SJSA1 (cell line): ENCODE results near the gene FXYD4. TPM values are rescaled to one million over a fixed set of nuclear protein-coding genes. Genes with fewer than 3 reads are reported as not detected.
"Not testable (repeated sequence)": the region's sequence is repeated elsewhere in the genome, so short reads cannot be mapped to it uniquely, and the experiment has no call there.

Experiments used
- DNase-seq, 2 experiments: peaks; one replicate each; pipeline ENCODE4 v3.0.0-alpha.2; 2015 to 2020; ENCODE audit warnings: low spot score in 2 of 2, low read depth in 1 of 2
- H3K27ac ChIP-seq: fragments of 250-450 bp; sonication (Bioruptor Pico); 2 replicates; pipeline ENCODE4 v1.5.1; 2020; ENCODE audit warnings: mild to moderate bottlenecking, moderate library complexity
- H3K27me3 ChIP-seq: fragments of 250-450 bp; sonication (Bioruptor Pico); replicated peaks from 2 replicates; pipeline ENCODE4 v1.5.1; 2020; ENCODE audit warnings: mild to moderate bottlenecking, moderate library complexity
- H3K36me3 ChIP-seq: fragments of 250-450 bp; sonication (Bioruptor Pico); 2 replicates; pipeline ENCODE4 v1.5.1; 2020; ENCODE audit warnings: mild to moderate bottlenecking
- H3K4me1 ChIP-seq: fragments of 250-450 bp; sonication (Bioruptor Pico); replicated peaks from 2 replicates; pipeline ENCODE4 v1.6.1; 2021; ENCODE audit warnings: mild to moderate bottlenecking
- H3K4me3 ChIP-seq: fragments of 250-450 bp; sonication (Bioruptor Pico); 2 replicates; pipeline ENCODE4 v1.5.1; 2020; ENCODE audit warnings: mild to moderate bottlenecking
- H3K9me3 ChIP-seq: fragments of 250-450 bp; sonication (Bioruptor Pico); replicated peaks from 2 replicates; pipeline ENCODE4 v1.5.1; 2020; ENCODE audit warnings: mild to moderate bottlenecking
- total RNA-seq: library from RNA; depleted of rRNA; stranded (reverse); fragments of >200 nt; shearing (Covaris generic); gene quantifications from 2 replicates; pipeline ENCODE4 v1.2.3, GENCODE V29; 2014

Gene FXYD4
- total RNA-seq, 1 experiment from 2014 or later, result not detected

- no peak for DNase-seq
- Histone ChIP-seq H3K36me3 (peaks cover 100% of the 10 kb centered on the region), H3K4me1 (peaks cover 2% of the 10 kb centered on the region), H3K4me3 (no peak overlapping the region), H3K27ac (no peak overlapping the region), H3K9me3 (no peaks in the 10 kb centered on the region), H3K27me3 (no peaks in the 10 kb centered on the region)
Measured at GRCh38 chr10:43389867-43390266, 18.4 kb downstream of the FXYD4 start.

GRCh38 chr10:43390333-43390732, 18.9 kb downstream of the FXYD4 start:
- peaks cover 100% of the 10 kb centered on the region for H3K36me3 ChIP-seq

GRCh38 chr10:43390759-43391158, 19.3 kb downstream of the FXYD4 start:
- H3K4me1 ChIP-seq, result peaks cover 11% of the 10 kb centered on the region
- no peaks in the 10 kb centered on the region for H3K27me3 ChIP-seq
- H3K4me3 ChIP-seq, result no peak overlapping the region
- DNase-seq, result no peak
- H3K27ac ChIP-seq, result no peak overlapping the region
- peaks cover 100% of the 10 kb centered on the region for H3K36me3 ChIP-seq
- H3K9me3 ChIP-seq, result no peaks in the 10 kb centered on the region

More at GRCh38 chr10:43390333-43390732, 18.9 kb downstream of the FXYD4 start:
- Histone ChIP-seq H3K27me3 (no peaks in the 10 kb centered on the region), H3K9me3 (no peaks in the 10 kb centered on the region), H3K4me1 (peaks cover 7% of the 10 kb centered on the region), H3K27ac (no peak overlapping the region), H3K4me3 (no peak overlapping the region)
- DNase-seq, result no peak

GRCh38 chr10:43391496-43391895, 20.1 kb downstream of the FXYD4 start:
- Histone ChIP-seq H3K4me3 (no peak overlapping the region), H3K36me3 (peaks cover 100% of the 10 kb centered on the region), H3K27ac (no peak overlapping the region), H3K9me3 (no peaks in the 10 kb centered on the region), H3K27me3 (no peaks in the 10 kb centered on the region), H3K4me1 (peaks cover 19% of the 10 kb centered on the region)
- DNase-seq, result no peak

GRCh38 chr10:43392748-43393147, 21.3 kb downstream of the FXYD4 start:
- H3K27ac ChIP-seq, result no peak overlapping the region
- H3K27me3 ChIP-seq, result no peaks in the 10 kb centered on the region
- no peaks in the 10 kb centered on the region for H3K9me3 ChIP-seq
- no peak for DNase-seq
- H3K4me1 ChIP-seq, result peaks cover 28% of the 10 kb centered on the region
- no peak overlapping the region for H3K4me3 ChIP-seq
- peaks cover 93% of the 10 kb centered on the region for H3K36me3 ChIP-seq

GRCh38 chr10:43393186-43393585, 21.8 kb downstream of the FXYD4 start:
- peaks cover 32% of the 10 kb centered on the region for H3K4me1 ChIP-seq
- not testable (repeated sequence) for H3K27me3 ChIP-seq, H3K9me3 ChIP-seq, H3K4me3 ChIP-seq, DNase-seq, H3K27ac ChIP-seq
- peaks cover 92% of the 10 kb centered on the region for H3K36me3 ChIP-seq

- H3K27me3 ChIP-seq, result no peaks in the 10 kb centered on the region
- no peaks in the 10 kb centered on the region for H3K9me3 ChIP-seq
- peaks cover 38% of the 10 kb centered on the region for H3K4me1 ChIP-seq
- no peak overlapping the region for H3K4me3 ChIP-seq
- no peak overlapping the region for H3K27ac ChIP-seq
- H3K36me3 ChIP-seq, result peaks cover 90% of the 10 kb centered on the region
- DNase-seq, result no peak
Measured at GRCh38 chr10:43393606-43394360, 22.3 kb downstream of the FXYD4 start.

GRCh38 chr10:43394868-43395267, 23.4 kb downstream of the FXYD4 start:
- H3K9me3 ChIP-seq, result no peaks in the 10 kb centered on the region
- no peak for DNase-seq
- peaks cover 90% of the 10 kb centered on the region for H3K36me3 ChIP-seq
- peaks cover 49% of the 10 kb centered on the region for H3K4me1 ChIP-seq
- H3K27me3 ChIP-seq, result no peaks in the 10 kb centered on the region
- H3K4me3 ChIP-seq, result peak overlapping the region; percentile 60
- H3K27ac ChIP-seq, result no peak overlapping the region

- no peaks in the 10 kb centered on the region for H3K9me3 ChIP-seq
- peaks cover 55% of the 10 kb centered on the region for H3K4me1 ChIP-seq
- H3K27me3 ChIP-seq, result no peaks in the 10 kb centered on the region
- H3K36me3 ChIP-seq, result peaks cover 88% of the 10 kb centered on the region
- no peak for DNase-seq
- peak overlapping the region; percentile 60 for H3K4me3 ChIP-seq
- H3K27ac ChIP-seq, result peak overlapping the region; percentile 95
Measured at GRCh38 chr10:43395571-43396060, 24.2 kb downstream of the FXYD4 start.

GRCh38 chr10:43396061-43396927, 24.9 kb downstream of the FXYD4 start:
- peak; percentile 83 for DNase-seq
- Histone ChIP-seq H3K27me3 (no peaks in the 10 kb centered on the region), H3K9me3 (no peaks in the 10 kb centered on the region), H3K4me1 (peaks cover 55% of the 10 kb centered on the region), H3K4me3 (peak overlapping the region; percentile 60), H3K27ac (peak overlapping the region; percentile 95), H3K36me3 (peaks cover 82% of the 10 kb centered on the region)

- H3K4me1 ChIP-seq, result peaks cover 61% of the 10 kb centered on the region
- H3K4me3 ChIP-seq, result peak overlapping the region; percentile 60
- DNase-seq, result peak; percentile 86
- H3K27ac ChIP-seq, result peak overlapping the region; percentile 95
- no peaks in the 10 kb centered on the region for H3K27me3 ChIP-seq
- H3K36me3 ChIP-seq, result peaks cover 74% of the 10 kb centered on the region
- no peaks in the 10 kb centered on the region for H3K9me3 ChIP-seq
Measured at GRCh38 chr10:43396928-43397624, 25.6 kb downstream of the FXYD4 start.

GRCh38 chr10:43398939-43399319, 27.5 kb downstream of the FXYD4 start:
- no peak overlapping the region for H3K4me3 ChIP-seq
- H3K27me3 ChIP-seq, result no peaks in the 10 kb centered on the region
- peaks cover 74% of the 10 kb centered on the region for H3K36me3 ChIP-seq
- H3K9me3 ChIP-seq, result no peaks in the 10 kb centered on the region
- peak overlapping the region; percentile 39 for H3K27ac ChIP-seq
- no peak for DNase-seq
- peaks cover 70% of the 10 kb centered on the region for H3K4me1 ChIP-seq
